Spleen (tissue), 11 donors: ENCODE results near the gene CHD8. TPM values are rescaled to one million over a fixed set of nuclear protein-coding genes. Genes with fewer than 3 reads are reported as not detected.

Experiments
- DNase-seq: peaks from one replicate; pipeline ENCODE4 v3.0.0-alpha.2; 2020
- H3K27ac ChIP-seq, 8 donors: fragments of 200-600 bp; sonication (generic) in 7 of 8; 1 replicate in 4 of 8; 2 replicates in 4 of 8; pipeline versions ENCODE4 v1.5.0 to v1.8.0; 2016 to 2021; ENCODE audit warnings: inconsistent platforms in 4 of 8, mild to moderate bottlenecking in 4 of 8, moderate library complexity in 1 of 8
- H3K27me3 ChIP-seq, 7 donors: fragments of 200-600 bp; sonication (generic) in 6 of 7; replicated peaks in 1 of 7; 1 replicate in 4 of 7; 2 replicates in 3 of 7; pipeline versions ENCODE4 v1.5.0 to v1.8.0; 2016 to 2021; ENCODE audit warnings: inconsistent platforms in 3 of 7, mild to moderate bottlenecking in 1 of 7
- H3K36me3 ChIP-seq, 6 donors: fragments of 200-600 bp; sonication (generic) in 5 of 6; 1 replicate in 4 of 6; 2 replicates in 2 of 6; pipeline versions ENCODE4 v1.5.0 to v1.8.0; 2016 to 2021; ENCODE audit warnings: inconsistent platforms in 2 of 6
- H3K4me1 ChIP-seq, 6 donors: fragments of 200-600 bp; sonication (generic) in 5 of 6; 1 replicate in 3 of 6; 2 replicates in 3 of 6; pipeline versions ENCODE4 v1.5.0 to v1.8.0; 2016 to 2021; ENCODE audit warnings: inconsistent platforms in 3 of 6
- H3K4me3 ChIP-seq, 8 donors: fragments of 200-600 bp; sonication (generic) in 7 of 8; 1 replicate in 4 of 8; 2 replicates in 4 of 8; pipeline versions ENCODE4 v1.5.0 to v1.8.0; 2016 to 2021; ENCODE audit warnings: inconsistent platforms in 4 of 8, mild to moderate bottlenecking in 4 of 8, moderate library complexity in 2 of 8
- H3K9me3 ChIP-seq, 8 donors: fragments of 200-600 bp; sonication (generic) in 7 of 8; 1 replicate in 4 of 8; 2 replicates in 4 of 8; pipeline versions ENCODE4 v1.5.0 to v1.8.0; 2016 to 2021; ENCODE audit warnings: inconsistent platforms in 4 of 8
- CTCF ChIP-seq, 11 experiments: fragments of 200-600 bp in 7 of 11; fragments of 450-650 bp in 4 of 11; sonication (generic) in 4 of 11; IDR thresholded peaks in 8 of 11; conservative IDR thresholded peaks in 3 of 11; 1 replicate in 7 of 11; 2 replicates in 4 of 11; pipeline versions ENCODE4 v1.4.0 to v1.8.0; 2016 to 2021; ENCODE audit warnings: antibody characterized with exemption in 11 of 11, inconsistent platforms in 4 of 11, mild to moderate bottlenecking in 1 of 11
- POLR2A ChIP-seq, 3 donors: fragments of 450-650 bp; IDR thresholded peaks; one replicate each; pipeline ENCODE4 v1.5.1; 2017; ENCODE audit warnings: antibody characterized with exemption in 3 of 3, mild to moderate bottlenecking in 1 of 3
- POLR2AphosphoS5 ChIP-seq, 3 donors: sonication (generic); formaldehyde crosslinking; IDR thresholded peaks; one replicate each; pipeline ENCODE4 v1.5.1; 2017; ENCODE audit warnings: antibody characterized with exemption in 3 of 3
- WGBS, 5 donors: extraction: QIAGEN DNeasy Blood & Tissue Kit in 3 of 5; methylation state at CpG; one replicate each; pipeline versions ENCODE4 v1.1.5 to v1.1.7; 2013 to 2018; 5-methylcytosine and 5-hydroxymethylcytosine counted together
- intact Hi-C: fragments of 100-400 bp; cut with DNase I; formaldehyde crosslinking; loops from one replicate; pipeline ENCODE4 v1.15.0; 2023; ENCODE audit warnings: low total_unique reads
- polyA plus RNA-seq, 3 donors: library from polyadenylated mRNA; stranded (reverse); fragments of 200-250 nt; gene quantifications; one replicate each; pipeline ENCODE4 v1.2.1, GENCODE V29; 2013
- total RNA-seq, 7 donors: library from RNA; depleted of rRNA in 3 of 7; stranded (reverse); fragments of >200 nt in 3 of 7; fragmentation: NEBNext Ultra II Directional in 4 of 7; extraction: Animal tissue kit (Norgen Biotek cat#: 25700) in 4 of 7; gene quantifications; one replicate each; pipeline versions ENCODE4 v1.1.0 to v1.2.1, GENCODE V29; 2016 to 2021
- donor health status: healthy with polysubstance abuse.
- donor health status: DM: no; HTN: no; CAD: no; lungs with moderate emphysema.
- donor health status: DM: no; HTN: no; CAD: no.
- donor health status: Bipolar disorder and iron deficiency.
- donor health status: healthy.
- donor health status: DM: no; HTN: no; CAD: no.
- donor health status: DM: yes; HTN: yes; CAD: no.

The CHD8 gene
- total and polyA plus RNA-seq, 10 donors: 23.8 to 99.4 (median 86.6) TPM

- Histone ChIP-seq H3K4me3 (no peak overlapping the region), H3K27ac (no peak overlapping the region), H3K4me1 (peaks cover 7 to 45% (median 14%) of the 10 kb centered on the region in 6 donors), H3K36me3 (peaks cover 8 to 80% (median 70%) of the 10 kb centered on the region in 6 donors), H3K9me3 (no peaks in the 10 kb centered on the region), H3K27me3 (no peaks in the 10 kb centered on the region)
- no peak for DNase-seq
- 90 to 97% (median 95%) methylated on average over 5 of the region's 5 CpGs for WGBS, 5 donors
- intact Hi-C loops: loop anchor here (5.0 kb wide), 1 partner anchor 56 kb away; no protein-coding TSS in a partner anchor
- TF ChIP-seq CTCF (IDR thresholded peaks at IDR 0.05 in 8 of 11, conservative IDR thresholded peaks at IDR 0.05 in 3 of 11) (no peak), POLR2AphosphoS5 (IDR thresholded peaks at IDR 0.05) (peak in 1 of 3 donors; percentile 33)
Observed at GRCh38 chr14:21501568-21501967, 45.6 kb upstream of the CHD8 start.

GRCh38 chr14:21498540-21499526, 42.9 kb upstream of the CHD8 start:
- TF ChIP-seq CTCF (IDR thresholded peaks at IDR 0.05 in 8 of 11, conservative IDR thresholded peaks at IDR 0.05 in 3 of 11): peak in 6 of 11 experiments; percentile 38 to 49 (median 46)
- TF ChIP-seq POLR2AphosphoS5 (IDR thresholded peaks at IDR 0.05): no peak
- H3K4me1 ChIP-seq: peaks cover 0 to 19% (median 0%) of the 10 kb centered on the region in 6 donors
- intact Hi-C loops: no loop called here
- no peak overlapping the region for H3K27ac ChIP-seq
- peaks cover 11 to 100% (median 95%) of the 10 kb centered on the region in 6 donors for H3K36me3 ChIP-seq
- WGBS, 5 donors: 71 to 81% (median 72%) methylated on average over 5 of the region's 5 CpGs
- no peak overlapping the region for H3K4me3 ChIP-seq
- no peaks in the 10 kb centered on the region for H3K27me3 ChIP-seq
- no peak for DNase-seq
- H3K9me3 ChIP-seq: no peaks in the 10 kb centered on the region

GRCh38 chr14:21496453-21496852, 40.5 kb upstream of the CHD8 start:
- Histone ChIP-seq H3K27ac (no peak overlapping the region), H3K27me3 (no peaks in the 10 kb centered on the region), H3K9me3 (no peaks in the 10 kb centered on the region), H3K36me3 (peaks cover 7 to 100% (median 98%) of the 10 kb centered on the region in 6 donors), H3K4me1 (peaks cover 0 to 9% (median 0%) of the 10 kb centered on the region in 6 donors), H3K4me3 (no peak overlapping the region)
- WGBS, 5 donors: 93 to 98% (median 97%) methylated on average over 2 of the region's 2 CpGs
- no peak for TF ChIP-seq CTCF (IDR thresholded peaks at IDR 0.05 in 8 of 11, conservative IDR thresholded peaks at IDR 0.05 in 3 of 11)
- TF ChIP-seq POLR2AphosphoS5 (IDR thresholded peaks at IDR 0.05): no peak
- TF ChIP-seq POLR2A (IDR thresholded peaks at IDR 0.05): no peak
- no peak for DNase-seq
- intact Hi-C loops: no loop called here
